Measurements from ENCODE around the gene PML.

GRCh38 chr15:73996267-73996666, 1.8 kb downstream of the PML start:
- TF ChIP-seq ISL1 (CRISPR knock-in tag; IDR thresholded peaks at IDR 0.05) = no peak
- TF ChIP-seq RARB (CRISPR knock-in tag; IDR thresholded peaks at IDR 0.05) = no peak
- no peak for TF ChIP-seq ZNF8 (CRISPR knock-in tag; IDR thresholded peaks at IDR 0.05)
